ENCODE measurements around the gene STAT3. TPM values are rescaled to one million over a fixed set of nuclear protein-coding genes. Genes with fewer than 3 reads are reported as not detected.

The STAT3 gene
- total and polyA plus RNA-seq, 9 of the 15 experiments (the other 6 are each of a cell fraction or from before 2014, with no cell fraction given) = 90.0 to 179 (median 114) TPM

- TF ChIP-seq, protein P1, sequence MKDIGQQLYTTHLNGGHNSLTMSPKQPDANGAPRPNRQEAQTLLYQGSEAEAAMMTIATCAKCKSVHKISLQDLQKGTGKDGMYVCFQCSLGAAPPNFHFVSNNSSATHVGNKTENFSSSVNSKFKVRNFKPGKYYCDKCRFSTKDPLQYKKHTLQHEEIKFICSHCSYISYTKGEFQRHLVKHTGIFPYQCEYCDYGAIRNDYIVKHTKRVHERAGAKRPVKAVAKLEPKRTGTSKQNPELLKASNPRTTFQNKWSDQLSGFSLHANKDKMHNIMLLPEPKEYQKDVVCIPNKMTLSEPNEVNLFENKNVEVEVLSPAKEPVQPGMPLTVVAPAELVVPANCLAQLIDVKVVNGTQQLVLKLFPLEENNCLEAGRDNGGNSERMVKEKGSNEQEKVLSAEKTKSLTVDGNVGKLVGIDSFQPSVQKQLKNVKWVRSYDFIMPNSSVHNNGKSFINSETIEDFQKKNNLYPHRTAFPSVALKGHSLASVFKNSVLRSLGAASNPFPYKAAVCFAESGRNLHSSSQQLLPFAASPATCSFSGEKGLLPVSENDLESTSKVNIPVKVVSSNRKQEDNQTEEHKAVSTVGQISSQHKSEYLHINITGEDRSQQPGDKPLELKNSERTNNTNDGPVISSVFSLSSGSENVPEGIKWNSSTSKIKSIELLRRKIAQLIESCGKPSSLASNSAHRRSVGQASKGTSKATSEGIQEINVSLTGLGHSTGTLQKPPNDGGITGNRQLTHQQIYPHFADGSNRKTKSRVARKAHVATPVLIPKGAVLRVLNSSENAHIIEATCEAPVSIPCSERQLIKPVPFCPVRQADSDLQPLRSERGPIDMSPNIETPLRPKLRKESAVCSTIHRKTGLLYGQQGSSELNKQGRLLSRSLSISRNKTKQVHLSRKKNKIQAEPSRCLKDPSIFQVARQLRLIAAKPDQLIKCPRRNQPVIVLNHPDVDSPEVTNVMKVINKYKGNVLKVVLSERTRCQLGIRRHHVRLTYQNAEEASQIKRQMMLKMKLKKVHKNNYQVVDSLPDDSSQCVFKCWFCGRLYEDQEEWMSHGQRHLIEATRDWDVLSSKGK (CRISPR knock-in tag; IDR thresholded peaks at IDR 0.05) = no peak
Measured at GRCh38 chr17:42316755-42317154, 71.5 kb downstream of the STAT3 start (continued).

DNA sequence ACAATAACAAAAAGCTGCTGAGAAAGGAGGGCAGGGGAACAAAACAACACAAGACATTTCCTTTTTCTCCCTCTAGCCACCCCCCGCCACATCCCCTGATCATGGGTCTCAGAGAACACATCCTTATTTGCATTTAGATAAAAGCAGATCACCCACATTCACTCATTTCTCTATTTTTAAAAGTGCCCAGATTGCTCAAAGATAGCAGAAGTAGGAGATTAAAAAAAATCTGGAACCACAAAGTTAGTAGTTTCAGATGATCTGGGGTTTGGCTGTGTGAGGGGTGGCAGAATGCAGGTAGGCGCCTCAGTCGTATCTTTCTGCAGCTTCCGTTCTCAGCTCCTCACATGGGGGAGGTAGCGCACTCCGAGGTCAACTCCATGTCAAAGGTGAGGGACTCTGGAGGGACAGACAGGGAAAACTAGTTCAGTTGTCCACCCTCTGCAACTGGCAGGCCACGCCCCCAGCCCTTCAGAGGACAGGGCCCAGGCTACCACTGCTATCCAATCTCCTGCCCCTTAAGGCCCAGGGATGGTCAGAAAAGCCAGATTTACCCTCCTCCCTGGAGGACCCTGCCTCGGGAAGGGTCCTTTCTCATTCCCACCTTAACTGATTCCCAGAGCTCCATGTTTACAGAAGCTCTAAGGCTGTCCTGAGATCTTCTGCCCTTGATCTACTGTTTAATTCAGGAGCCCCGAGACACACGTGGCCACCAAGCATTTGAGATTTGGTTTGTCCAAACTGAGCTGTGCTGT lies 72.7 kb downstream of the STAT3 start:
- peak; percentile 74 to 96 (median 78) for DNase-seq (ENCODE audit: extremely low read depth in 1 of 4, low spot score in 3 of 4)
- H4K20me1 ChIP-seq (replicated peaks; ENCODE audit: control insufficient read depth, insufficient read depth, low read length) = no peaks in the 10 kb centered on the region
- H2AFZ ChIP-seq (ENCODE audit: low read depth, low read length) = no peak overlapping the region
- peaks cover 74% of the 10 kb centered on the region for H3K36me3 ChIP-seq (ENCODE audit: control insufficient read depth, insufficient read depth, low read length)
- H3K4me1 ChIP-seq (replicated peaks in 1 of 2; ENCODE audit: control insufficient read depth in 2 of 2, insufficient read depth in 2 of 2, low read length in 2 of 2) = peaks cover 88 to 90% of the 10 kb centered on the region in 2 experiments
- peak overlapping the region; percentile 39 to 100 for H3K9ac ChIP-seq (ENCODE audit: insufficient read depth in 1 of 2, low read depth in 2 of 2, low read length in 2 of 2)
- ATAC-seq = peak; percentile 16
- peaks cover 67% of the 10 kb centered on the region for H3K79me2 ChIP-seq (ENCODE audit: control insufficient read depth, insufficient read depth, low read length)
- H3K4me3 ChIP-seq = no peak overlapping the region
- H3K9me1 ChIP-seq (ENCODE audit: control insufficient read depth, insufficient read depth, low read length) = no peaks in the 10 kb centered on the region
- intact Hi-C loops (cut with micrococcal nuclease) (loop anchor here (5.0 to 10.0 kb wide), 2 partner anchors 91 to 293 kb away; partner anchors contain the start of gene NKIRAS2), in situ Hi-C loops (cut with MboI) (no loop called here)
- CTCF ChIA-PET (ENCODE audit: low intra/inter-chr PET ratio) = no interaction called here
- POLR2A ChIA-PET = interaction anchor here (0.7 to 2.4 kb wide), 9 partner anchors 14 to 212 kb away, joined by 3 to 8 read pairs (median 3); no protein-coding TSS in a partner anchor
- no peaks in the 10 kb centered on the region for H3K9me3 ChIP-seq (replicated peaks; ENCODE audit: control insufficient read depth, insufficient read depth, low read depth, low read length)
- H3K4me2 ChIP-seq (ENCODE audit: insufficient read depth, low read length) = peak overlapping the region; percentile 69
- no peaks in the 10 kb centered on the region for H3K27me3 ChIP-seq (ENCODE audit: control insufficient read depth in 2 of 2, insufficient read depth in 2 of 2, low read length in 2 of 2)
- BruUV-seq (replicated peaks) = no TSS peak
- WGBS (ENCODE audit: insufficient coverage, low coverage, missing lambda C conversion rate) = 10% methylated on average over 10 of the region's 10 CpGs
- FAIRE-seq = peak; percentile 88
- H3K27ac ChIP-seq (ENCODE audit: extremely low read depth, low read depth, low read length) = peak overlapping the region; percentile 100
- TF ChIP-seq ZBTB17 (CRISPR knock-in tag; IDR thresholded peaks at IDR 0.05) = peak; percentile 48; the same call in 1 of the 2 replicates
- TF ChIP-seq YBX1 (IDR thresholded peaks at IDR 0.05) = no peak
- TF ChIP-seq TAF9B (IDR thresholded peaks at IDR 0.05; ENCODE audit: partially characterized antibody) = peak; percentile 43
- TF ChIP-seq MAX (CRISPR knock-in tag; IDR thresholded peaks at IDR 0.05) = peak; percentile 11; the same call in 1 of the 2 replicates
- TF ChIP-seq ZNF740 (CRISPR knock-in tag; IDR thresholded peaks at IDR 0.05) = no peak
- 0 out of 4 replicates have a peak, but pooled peaks of 1 of the 2 experiments have one; percentile 56 for TF ChIP-seq ZNF740 (tag; IDR thresholded peaks at IDR 0.05)
- 0 out of 2 replicates have a peak, but pooled peaks have one; percentile 2 for TF ChIP-seq ZNF23 (CRISPR knock-in tag; IDR thresholded peaks at IDR 0.05)
- no peak for TF ChIP-seq SMC3 (conservative IDR thresholded peaks at IDR 0.05; ENCODE audit: insufficient read depth, low read depth, low read length)
- TF ChIP-seq ZNF561 (CRISPR knock-in tag; conservative IDR thresholded peaks at IDR 0.05) = 0 out of 2 replicates have a peak, but pooled peaks have one; percentile 14
- peak; percentile 52; the same call in 1 of the 2 replicates for TF ChIP-seq NR2C2 (CRISPR knock-in tag; IDR thresholded peaks at IDR 0.05)
- TF ChIP-seq NR2C2 (tag; IDR thresholded peaks at IDR 0.05) = peak; percentile 91
- TF ChIP-seq MCM5 (IDR thresholded peaks at IDR 0.05; ENCODE audit: low read depth) = no peak
- TF ChIP-seq KDM1A (IDR thresholded peaks at IDR 0.05) = peak; percentile 68
- 0 out of 2 replicates have a peak, but pooled peaks have one; percentile 8 for TF ChIP-seq BHLHE40 (IDR thresholded peaks at IDR 0.05; ENCODE audit: low read length)
- TF ChIP-seq HNRNPK (IDR thresholded peaks at IDR 0.05; ENCODE audit: low read depth, low read length, poor library complexity, severe bottlenecking) = no peak
